ENCODE measurements around the gene NOL12.

The NOL12 gene

GRCh38 chr22:37659066-37659896, 26.9 kb upstream of the NOL12 start:
- DNase-seq (ENCODE audit: low spot score) = peak; percentile 60
- peak; percentile 71 for FAIRE-seq

DNA sequence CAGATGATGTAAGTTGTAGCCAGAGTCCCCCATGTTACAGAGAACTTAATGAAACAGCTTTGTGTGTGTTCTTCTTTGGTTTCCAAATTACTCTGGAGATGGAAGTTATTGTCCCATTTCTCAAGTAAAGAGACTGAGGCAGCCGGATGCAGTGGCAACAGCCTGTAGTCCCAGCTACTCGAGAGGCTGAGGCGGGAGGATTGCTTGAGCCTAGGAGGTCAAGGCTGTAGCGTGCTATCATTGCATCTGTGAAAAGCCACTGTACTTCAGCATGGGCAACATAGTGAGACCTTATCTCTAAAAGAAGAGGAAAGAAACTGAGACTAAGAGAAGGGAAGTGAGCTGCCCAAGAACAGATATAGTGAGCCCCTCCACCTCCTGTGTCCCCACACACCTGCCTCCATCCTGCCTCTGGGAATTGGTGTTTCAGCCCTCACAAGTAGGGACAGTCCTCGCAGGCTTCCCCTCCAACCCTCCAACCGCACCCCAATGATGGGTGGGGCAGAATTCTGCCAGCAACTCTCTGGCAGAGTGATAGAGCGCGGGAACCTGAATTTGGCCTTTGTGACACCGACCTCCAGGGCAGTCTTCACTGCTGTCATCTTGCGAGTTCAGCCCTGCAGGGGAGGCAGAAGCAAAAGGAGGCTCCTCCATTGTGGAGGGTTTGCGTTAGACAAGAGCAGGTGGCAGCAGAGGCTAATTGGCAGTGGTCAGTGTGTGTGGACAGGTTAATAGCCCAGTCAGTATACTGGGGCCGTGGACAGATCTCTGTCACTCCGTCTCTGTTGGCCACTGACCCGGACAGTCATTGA, 26.0 kb upstream of the NOL12 start:
- DNase-seq (ENCODE audit: low spot score) (no peak), FAIRE-seq (peak; percentile 58)

GRCh38 chr22:37660709-37661045, 25.5 kb upstream of the NOL12 start:
- FAIRE-seq (no peak), DNase-seq (ENCODE audit: low spot score) (no peak)

DNA sequence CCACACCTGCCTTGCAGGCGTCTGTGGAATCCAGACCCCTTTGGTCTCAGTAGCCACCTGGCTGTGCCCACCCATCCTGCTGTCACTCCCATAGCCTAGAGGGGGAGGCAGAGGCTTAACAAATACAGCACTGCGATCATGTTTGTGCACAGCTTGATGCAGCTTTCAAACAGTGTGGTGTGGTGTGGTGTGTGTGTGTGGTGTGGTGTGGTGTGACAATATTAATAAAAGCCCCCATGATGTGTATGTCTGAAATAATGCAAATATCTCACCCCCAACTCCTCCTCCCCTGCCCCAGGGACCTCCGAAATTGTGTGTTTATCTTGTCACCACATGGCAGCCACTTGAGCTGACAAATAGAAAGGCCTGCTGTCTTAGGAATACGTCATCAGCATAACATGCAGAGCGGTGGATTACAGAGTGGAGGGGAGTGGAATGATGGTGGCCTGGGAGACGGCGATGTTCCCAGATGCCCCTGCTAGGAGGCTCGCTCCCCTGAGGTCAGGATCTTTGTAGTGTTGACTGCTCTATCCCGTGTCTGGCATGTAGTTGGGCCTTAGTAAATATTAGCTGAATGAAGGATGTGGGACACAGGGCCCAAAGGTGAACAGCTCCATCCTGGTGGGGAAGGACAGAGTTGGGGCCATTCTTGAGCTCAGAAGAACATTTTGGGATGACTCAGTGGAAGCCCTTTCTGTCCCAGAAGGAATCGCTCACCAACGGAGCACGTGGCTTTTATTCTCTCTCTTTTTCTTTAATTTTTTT, 24.8 kb upstream of the NOL12 start:
- FAIRE-seq = peak; percentile 48
- no peak for DNase-seq (ENCODE audit: low spot score)

GRCh38 chr22:37662039-37662438, 24.1 kb upstream of the NOL12 start:
- DNase-seq (ENCODE audit: low spot score) (no peak), FAIRE-seq (no peak)

DNA sequence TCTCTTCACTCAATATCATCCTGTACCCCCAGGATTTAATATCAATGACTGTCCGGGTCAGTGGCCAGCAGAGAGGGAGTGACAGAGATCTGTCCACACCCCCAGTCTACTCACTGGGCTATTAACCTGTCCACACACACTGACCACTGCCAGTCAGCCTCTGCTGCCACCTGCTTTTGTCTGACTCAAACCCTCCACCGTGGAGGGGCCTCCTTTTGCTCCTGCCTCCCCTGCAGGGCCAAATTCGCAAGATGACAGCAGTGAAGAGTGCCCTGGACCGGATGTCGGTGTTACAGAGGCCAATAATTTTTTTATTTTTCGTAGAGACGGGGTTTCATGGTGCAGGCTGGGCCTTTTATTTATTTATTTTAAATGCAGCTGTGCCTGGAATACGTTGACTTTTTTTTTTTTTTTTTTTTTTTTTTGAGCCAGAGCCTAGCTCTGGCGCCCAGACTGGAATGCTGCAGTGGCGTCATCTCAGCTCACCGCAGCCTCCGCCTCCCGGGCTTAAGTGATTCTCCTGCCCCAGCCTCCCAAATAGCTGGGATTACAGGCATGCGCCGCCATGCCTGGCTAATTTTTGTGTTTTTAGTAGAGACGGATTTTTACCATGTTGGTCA, 22.5 kb upstream of the NOL12 start:
- DNase-seq (ENCODE audit: low spot score) (no peak), FAIRE-seq (no peak)

GRCh38 chr22:37664249-37665101, 21.7 kb upstream of the NOL12 start:
- FAIRE-seq (peak; percentile 69), DNase-seq (ENCODE audit: low spot score) (no peak)

GRCh38 chr22:37665487-37665886, 20.7 kb upstream of the NOL12 start:
- DNase-seq (ENCODE audit: low spot score) (no peak), FAIRE-seq (no peak)

DNA sequence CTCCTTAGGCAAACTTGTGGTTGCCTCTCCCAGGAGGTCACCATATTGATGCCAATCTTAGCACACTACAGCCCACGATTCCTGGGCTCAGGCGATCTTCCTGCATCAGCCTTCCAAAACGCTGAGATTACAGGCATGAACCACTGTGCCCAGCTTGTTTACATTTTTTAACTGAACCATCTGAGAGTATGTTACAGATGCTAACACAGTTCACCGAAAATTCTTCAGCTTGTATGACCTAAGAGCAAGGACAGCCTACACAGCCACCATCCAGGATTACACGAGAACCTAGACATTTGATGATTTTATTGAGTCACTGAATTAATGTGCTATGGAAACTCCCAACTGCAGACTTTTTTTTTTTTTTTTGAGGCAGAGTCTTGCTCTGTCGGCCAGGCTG, 16.6 kb upstream of the NOL12 start:
- DNase-seq (ENCODE audit: low spot score) = no peak
- FAIRE-seq = peak; percentile 23

GRCh38 chr22:37672206-37672919, 13.8 kb upstream of the NOL12 start:
- no peak for DNase-seq (ENCODE audit: low spot score)
- FAIRE-seq = peak; percentile 50

- FAIRE-seq (no peak), DNase-seq (ENCODE audit: low spot score) (no peak)
These were observed 13.2 kb upstream of the NOL12 start for GRCh38 chr22:37672920-37673455.

- no peak for FAIRE-seq
- no peak for DNase-seq (ENCODE audit: low spot score)
These were observed 11.9 kb upstream of the NOL12 start for GRCh38 chr22:37674248-37674647.

DNA sequence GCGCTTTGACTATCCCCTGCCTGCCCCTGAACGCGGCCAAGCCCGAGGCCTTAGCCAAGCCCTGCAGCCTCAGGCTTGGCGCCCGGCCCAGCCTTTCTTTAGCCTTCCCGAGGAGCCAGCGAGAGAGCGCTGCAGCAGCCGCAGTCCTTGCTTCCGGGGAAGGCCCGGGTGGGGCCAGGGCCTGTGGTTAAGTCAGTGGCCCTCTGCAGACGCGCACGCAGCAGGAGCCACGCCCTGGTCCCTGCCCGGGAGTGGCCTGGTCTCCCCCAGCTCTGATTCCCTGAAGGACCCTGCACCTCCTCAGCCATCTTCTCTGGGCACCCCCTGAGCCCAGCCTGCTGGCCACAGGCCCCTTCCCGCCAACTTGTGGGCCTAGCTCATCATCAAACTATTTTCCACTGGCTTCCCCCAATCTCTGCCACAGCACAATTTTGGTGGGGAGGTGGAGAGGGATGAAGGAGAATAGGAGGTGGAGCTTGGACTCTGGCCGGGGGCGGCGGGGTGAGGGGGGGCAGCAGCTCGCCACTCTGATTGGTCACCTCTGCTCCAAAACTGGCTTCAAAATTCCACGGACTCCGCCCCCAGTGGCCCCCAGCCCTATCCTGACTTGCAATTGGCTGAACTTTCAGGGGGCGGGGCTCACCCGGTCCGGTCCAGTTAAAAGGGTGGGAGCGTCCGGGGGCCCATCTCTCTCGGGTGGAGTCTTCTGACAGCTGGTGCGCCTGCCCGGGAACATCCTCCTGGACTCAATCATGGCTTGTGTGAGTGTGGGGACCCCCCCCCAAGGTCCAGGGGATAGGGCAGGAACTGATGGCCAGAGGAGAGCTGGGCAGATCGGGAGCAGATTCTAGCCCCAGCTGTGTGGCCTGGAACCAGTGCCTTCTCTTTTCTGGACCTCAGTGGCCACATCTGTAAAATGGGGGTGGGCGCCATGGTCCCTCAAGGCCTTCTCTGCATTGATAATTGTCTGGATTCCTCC, 10.9 kb upstream of the NOL12 start, which contains the start of gene LGALS1:
Gene LGALS1, plus strand, starts transcription at position 686 of the 979 bp plus-strand sequence. Its CDS starts 67 bp downstream, at position 753.
- DNase-seq (ENCODE audit: low spot score) = peak; percentile 98
- peak; percentile 88 for FAIRE-seq

- FAIRE-seq (no peak), DNase-seq (ENCODE audit: low spot score) (no peak)
These were observed 10.0 kb upstream of the NOL12 start for GRCh38 chr22:37675930-37676735.

- peak; percentile 97 for FAIRE-seq
- DNase-seq (ENCODE audit: low spot score) = peak; percentile 89
These were observed 9.2 kb upstream of the NOL12 start for GRCh38 chr22:37676736-37677492.

- no peak for DNase-seq (ENCODE audit: low spot score)
- FAIRE-seq = no peak
These were observed 8.6 kb upstream of the NOL12 start for GRCh38 chr22:37677493-37677974.

Measured in urothelium cell line (cell line).